ENCODE results near the gene PRSS21.

PRSS21 gene, protein sequence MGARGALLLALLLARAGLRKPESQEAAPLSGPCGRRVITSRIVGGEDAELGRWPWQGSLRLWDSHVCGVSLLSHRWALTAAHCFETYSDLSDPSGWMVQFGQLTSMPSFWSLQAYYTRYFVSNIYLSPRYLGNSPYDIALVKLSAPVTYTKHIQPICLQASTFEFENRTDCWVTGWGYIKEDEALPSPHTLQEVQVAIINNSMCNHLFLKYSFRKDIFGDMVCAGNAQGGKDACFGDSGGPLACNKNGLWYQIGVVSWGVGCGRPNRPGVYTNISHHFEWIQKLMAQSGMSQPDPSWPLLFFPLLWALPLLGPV

DNA sequence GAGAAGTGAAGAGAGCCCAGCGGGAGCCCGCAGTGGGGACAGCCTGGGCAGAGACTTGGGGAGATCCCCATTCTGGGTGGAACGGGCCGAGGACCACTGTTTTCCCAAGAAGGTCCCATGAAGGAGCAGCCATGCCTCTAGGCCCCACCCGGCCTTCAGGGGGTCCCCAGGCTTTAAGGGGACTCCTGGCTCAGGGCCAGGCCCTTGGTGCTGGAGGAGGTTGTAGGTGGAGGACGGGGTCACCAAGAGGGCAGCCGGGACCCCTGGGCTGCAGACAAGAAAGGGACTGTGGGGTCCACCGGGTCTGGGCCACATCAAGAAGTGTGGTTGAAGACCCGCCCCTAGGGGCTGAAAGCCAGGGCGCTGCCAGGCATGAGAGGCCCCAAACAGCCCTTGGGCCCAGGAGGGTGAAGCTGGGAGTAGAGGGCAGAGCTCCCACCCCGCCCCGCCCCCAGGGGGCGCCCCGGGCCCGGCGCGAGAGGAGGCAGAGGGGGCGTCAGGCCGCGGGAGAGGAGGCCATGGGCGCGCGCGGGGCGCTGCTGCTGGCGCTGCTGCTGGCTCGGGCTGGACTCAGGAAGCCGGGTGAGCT lies at the start of gene PRSS21:
TSS of gene PRSS21 (plus strand) at position 487 of the 589 bp plus-strand sequence. CDS start at position 519, 32 bp downstream.
- no peak for DNase-seq (ENCODE audit: low read depth)

DNA sequence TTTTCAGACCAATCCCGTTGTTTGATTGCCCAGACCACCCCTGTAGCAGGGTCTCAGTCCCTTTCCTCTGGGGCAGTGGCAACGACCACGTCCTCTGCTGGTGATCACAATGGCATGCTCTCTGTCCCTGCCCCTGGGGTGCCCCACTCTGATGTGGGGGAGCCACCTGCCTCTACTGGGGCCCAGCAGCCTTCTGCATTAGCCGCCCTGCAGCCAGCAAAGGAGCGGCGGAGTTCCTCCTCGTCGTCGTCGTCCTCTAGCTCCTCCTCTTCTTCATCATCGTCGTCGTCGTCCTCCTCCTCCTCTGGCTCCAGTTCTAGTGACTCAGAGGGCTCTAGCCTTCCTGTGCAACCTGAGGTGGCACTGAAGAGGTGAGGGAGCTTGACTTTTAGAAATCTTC lies 49.1 kb upstream of the PRSS21 start:
- DNase-seq (ENCODE audit: low read depth) = no peak

DNA sequence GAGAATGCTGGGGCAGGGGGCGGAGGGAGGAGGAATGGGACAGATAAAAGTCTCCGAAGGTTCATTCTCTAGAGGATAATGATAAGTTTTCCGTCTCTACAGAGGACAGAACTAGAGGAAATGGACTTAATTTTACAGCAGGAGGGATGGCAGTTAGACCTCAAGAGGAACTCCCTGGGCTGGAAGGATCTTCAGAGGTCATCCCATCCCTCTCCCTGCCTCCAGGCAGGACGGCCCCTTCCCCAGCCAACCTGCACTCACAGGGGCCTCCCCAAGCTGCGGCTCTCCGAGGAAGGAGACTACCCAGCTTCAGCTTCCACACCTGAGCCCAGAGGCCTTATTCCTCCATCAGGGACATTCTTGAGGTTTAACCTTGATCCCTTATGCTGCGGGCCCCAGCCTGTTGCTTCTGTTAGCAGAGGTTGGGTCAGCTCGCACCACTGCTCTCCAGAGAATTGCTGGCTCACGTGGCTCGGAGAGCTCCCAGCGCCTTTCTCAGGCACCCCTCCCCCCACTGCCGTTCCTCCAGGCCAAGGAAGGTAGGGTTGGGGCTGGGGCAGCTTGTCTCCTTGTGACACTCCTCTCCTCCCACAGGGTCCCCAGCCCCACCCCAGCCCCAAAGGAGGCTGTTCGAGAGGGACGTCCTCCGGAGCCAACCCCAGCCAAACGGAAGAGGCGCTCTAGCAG lies 48.5 kb upstream of the PRSS21 start:
- DNase-seq (ENCODE audit: low read depth) = no peak

DNA sequence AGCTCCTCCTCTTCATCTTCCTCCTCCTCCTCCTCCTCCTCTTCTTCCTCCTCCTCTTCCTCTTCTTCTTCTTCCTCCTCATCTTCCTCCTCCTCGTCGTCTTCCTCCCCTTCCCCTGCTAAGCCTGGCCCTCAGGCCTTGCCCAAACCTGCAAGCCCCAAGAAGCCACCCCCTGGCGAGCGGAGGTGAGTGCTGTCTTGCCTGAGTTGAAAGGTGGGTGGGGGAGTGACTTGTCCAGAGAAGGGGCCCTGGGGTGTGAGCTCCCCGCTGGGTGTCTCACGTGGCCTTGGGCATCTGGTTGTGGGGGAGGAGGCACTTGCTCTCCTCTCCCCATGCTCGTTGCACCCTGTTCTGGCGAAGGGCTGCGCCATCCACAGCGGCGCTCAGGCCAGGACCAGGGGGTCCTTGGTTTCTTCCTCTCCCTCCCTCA lies 47.9 kb upstream of the PRSS21 start:
- no peak for DNase-seq (ENCODE audit: low read depth)

DNA sequence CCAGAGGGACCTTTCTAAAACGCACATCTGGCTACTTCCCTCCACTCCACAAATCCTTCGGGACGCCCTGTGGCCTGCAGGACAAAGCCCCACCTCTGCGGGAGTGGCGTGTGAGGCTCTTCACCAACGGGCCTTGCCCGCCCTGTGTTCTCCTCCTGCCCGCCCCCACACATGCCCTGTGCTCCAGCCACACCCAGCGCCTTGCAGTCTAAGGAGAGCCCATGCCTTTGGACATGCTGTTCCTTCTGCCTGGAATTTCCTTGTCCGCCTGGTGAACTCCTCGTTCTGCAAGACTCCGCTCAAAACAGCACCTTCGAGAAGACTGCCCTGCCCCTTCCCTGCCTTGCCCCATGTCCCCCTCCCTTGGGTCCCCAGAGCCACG lies 47.4 kb upstream of the PRSS21 start:
- peak; percentile 23 for DNase-seq (ENCODE audit: low read depth)

DNA sequence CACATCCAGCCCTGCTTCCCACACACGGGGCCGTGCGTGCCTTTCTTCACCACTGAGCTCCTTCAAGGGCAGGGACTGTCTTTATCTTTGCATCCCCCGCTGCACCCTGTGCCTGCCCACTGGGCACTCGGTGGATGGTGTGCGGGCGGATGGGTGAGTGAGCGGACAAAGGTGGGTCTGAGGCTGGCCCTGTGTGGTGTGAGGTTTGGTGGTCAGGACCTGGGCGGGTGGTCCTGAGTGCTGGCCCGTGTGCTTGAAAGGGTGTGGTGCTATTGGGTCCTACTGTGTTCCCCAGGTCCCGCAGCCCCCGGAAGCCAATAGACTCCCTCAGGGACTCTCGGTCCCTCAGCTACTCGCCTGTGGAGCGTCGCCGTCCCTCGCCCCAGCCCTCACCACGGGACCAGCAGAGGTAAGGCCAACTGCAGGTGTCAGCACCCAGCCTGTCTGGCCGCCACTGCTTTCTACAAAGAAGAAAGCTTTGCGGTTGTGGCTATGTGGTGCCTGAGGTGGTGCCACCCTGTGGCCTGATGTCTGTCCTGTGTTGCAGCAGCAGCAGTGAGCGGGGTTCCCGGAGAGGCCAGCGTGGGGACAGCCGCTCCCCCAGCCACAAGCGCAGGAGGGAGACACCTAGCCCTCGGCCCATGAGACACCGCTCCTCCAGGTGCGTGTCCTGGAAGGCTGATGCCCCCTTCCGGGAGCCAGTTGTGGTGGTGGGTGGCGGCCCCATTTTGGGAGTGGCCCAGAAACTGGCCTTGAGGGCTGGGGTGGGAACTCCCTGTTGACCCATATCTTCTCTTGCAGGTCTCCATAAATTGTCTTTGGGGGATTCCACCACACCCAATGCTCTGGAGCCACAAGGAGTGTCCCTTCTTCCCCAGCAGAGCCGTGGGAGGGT lies 46.7 kb upstream of the PRSS21 start:
- DNase-seq (ENCODE audit: low read depth) = no peak

DNA sequence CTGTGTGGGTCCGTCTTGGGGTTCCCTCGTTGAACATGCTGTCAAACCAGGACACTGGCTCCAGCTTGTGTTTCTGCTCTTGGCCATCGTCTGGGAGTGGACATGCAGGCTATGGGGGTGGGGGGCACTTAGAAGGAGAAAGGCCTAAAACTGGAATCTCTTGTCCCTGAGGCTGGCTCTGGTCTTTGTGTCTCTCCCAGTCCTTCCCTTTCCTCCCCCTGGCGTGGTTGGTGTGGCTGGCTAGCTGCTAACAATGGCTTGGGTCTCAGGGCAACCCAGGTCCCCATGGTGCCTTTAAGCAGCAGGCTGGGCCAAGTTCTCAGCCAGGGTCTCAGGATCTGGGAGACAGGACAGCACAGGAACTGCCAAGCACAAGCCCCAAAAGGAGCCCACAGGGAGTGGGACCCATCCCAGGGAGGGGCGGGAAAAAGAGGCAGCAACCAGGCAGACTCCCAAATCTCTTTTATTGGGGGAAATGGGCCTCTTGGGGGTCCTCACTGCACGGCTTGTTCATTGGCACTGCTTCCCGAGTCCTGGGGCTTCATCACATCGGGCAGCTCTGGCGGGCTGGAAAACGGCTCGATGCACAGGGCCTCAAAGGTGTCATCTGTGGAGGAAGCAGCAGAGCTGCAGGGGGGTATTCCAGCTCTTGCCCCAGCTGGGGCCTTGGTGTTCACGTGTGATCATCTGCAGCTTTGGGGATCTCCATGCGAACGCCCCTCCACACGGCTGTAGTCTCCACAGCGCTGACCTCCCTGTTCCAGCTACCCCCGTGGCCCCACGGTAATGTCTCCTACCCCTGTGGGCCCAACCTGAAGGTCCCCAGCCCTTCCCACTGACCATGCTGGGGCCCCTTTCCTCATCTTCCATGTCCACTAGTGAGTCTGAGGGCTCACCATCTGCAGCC lies 45.3 kb upstream of the PRSS21 start:
- no peak for DNase-seq (ENCODE audit: low read depth)

DNA sequence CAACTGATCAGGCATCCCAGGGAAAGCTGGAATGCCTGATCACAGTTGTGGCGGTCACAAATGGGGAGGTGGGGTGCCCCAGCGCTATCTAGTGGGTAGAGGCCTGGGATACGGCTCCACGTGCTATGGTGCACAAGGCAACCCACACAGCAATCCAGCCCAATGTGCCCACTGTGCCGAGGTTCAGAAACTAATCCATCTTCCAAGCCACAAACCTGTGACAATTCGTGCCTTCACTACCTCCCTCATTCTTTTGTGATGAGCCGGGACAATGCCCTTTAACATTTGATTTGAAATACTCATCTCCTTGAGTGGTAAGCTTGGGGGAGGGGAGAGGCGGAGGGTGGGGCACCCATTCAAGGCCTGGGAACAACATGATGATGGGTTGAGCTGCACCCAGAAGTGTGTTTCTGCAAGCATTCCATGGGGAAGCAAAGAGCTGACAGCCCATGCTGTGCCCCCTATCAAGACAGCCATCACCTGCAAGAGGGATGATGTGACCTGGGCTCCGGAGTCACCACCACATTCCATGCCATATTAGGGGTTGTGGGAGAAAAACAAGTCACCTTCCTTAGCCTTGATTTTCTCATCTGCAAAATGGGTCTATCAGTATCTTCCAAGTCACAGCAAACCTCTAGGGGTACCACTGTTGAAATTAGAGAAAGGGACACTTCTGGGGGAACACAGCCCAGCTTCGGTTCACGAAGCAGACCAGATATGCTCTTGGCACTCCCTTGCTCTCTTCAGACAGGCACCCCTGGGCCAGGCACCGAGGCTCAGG lies 43.7 kb upstream of the PRSS21 start:
- peak; percentile 55 for DNase-seq (ENCODE audit: low read depth)

DNA sequence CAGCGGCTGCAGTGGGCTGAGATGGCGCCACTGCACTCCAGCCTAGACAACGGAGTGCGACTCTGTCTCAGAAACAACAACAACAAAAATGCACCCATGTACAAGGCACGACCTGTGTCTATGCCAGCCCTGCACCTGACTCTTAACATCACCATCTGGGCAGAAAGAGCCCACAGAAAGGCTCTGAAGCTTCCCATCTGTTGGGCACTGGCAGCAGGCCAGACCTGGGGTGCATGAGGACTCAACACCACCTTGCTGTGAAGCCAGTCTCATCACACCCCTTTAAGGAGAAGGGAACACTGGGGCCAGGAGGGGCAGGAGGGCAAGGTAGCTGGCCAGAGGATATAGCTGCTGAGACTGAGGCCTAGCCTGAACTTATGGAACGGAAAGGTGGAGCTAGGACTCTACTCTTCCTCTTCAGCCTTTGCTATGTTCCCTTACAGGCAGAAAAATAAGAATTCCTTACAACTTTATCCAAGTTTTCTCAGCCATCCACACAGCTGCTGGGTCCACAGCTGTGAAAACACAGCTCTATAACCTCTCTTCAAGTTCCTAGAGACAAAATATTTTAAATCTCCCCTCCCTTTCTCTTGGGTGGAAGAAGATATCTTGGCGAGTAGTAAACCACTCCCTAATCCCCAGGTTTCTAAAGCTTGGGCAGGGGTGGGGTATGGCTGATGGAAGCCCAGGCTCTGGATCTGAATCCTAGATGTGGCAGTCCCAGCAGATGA lies 42.7 kb upstream of the PRSS21 start:
- DNase-seq (ENCODE audit: low read depth) = no peak

DNA sequence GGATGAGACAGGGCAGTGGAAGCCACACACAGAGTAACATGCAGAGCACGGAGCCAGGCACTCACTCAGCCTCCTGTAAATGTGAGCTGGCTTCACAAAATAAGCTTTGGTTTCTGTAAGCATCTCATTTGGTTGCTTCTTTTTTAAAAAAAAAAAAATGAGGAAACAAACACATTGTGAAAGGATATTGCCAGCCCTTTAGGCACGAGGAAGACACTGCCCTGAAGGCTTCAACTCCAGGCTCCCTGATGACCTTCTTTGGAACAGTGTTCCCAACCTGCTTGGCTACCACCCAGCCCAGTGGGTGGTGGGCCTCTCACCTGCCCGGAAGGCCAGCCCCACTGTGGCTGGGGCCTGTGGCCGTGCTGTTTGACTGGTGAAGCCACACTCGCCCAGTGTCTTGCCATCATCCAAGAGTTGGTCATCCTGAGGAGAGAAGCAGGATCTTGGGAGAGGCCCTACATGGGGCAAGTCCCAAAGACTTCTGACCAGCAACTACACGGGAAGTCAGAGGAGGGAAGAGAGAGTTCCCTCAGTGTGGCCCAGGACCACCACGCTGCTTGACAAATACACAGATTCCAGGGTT lies 41.8 kb upstream of the PRSS21 start:
- DNase-seq (ENCODE audit: low read depth) = no peak

DNA sequence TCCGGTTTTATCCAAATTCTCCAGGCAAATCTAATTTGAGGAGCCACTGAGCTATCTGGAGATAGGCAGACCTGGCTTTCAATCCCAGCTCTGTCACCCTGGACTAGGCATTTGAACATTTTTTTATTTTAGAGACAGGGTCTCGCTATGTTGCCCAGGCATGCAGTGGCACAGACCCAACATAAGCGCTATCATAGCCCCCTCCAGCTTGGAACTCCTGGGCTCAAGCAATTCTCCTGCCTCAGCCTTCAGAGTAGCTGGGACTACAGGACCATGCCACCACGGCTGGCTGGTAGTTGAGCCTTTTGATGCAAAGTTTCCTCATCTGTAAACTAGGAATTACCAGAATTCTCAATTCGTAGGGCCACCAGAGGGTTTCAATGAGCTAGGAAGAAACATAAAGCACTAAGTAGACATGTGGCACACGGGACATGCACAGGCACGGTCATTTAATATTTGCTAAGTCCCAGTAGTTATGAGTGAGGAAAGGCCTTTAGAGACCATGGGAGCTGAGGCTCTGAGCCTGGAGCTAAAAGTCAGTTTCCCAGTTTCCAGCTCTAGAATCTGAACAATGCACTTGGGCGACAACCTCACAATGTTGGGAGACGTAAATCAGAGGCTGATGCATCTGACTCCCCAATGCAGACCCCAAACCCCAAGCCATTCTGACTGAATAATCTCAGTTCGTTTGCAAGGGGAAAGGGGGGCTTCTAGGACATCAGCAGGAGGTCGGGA lies 41.1 kb upstream of the PRSS21 start:
- no peak for DNase-seq (ENCODE audit: low read depth)

DNA sequence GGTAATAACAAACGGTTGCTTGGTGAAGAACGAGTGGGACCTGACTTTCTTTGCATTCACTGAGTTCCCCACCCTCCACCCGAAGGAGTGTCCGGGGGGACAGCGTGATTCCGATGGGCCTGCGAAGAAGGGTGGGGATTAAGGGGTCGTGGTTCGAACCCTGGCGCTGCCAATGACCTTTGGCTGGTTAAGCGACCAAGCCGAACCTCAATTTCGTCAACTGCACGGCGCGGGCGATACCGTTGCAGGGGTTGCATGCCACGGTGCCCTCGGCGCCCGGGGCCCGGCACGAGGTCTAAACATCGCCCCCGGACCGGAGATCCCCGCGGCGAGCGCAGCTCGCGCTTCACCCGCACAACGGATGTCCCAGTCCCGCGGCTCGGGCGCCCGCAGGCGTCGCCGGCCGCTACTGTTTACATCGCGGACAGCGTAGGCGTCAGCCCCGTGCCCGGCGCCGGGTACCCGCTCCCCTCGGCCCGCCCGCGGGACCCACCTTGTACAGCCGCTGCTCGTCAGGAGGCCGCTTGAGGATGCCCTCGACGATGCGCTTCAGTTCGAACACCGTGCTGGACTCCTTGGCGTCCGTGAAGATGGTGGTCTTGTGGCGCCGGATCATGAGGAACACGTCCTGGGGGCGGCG lies 40.4 kb upstream of the PRSS21 start:
- DNase-seq (ENCODE audit: low read depth) = peak; percentile 35

DNA sequence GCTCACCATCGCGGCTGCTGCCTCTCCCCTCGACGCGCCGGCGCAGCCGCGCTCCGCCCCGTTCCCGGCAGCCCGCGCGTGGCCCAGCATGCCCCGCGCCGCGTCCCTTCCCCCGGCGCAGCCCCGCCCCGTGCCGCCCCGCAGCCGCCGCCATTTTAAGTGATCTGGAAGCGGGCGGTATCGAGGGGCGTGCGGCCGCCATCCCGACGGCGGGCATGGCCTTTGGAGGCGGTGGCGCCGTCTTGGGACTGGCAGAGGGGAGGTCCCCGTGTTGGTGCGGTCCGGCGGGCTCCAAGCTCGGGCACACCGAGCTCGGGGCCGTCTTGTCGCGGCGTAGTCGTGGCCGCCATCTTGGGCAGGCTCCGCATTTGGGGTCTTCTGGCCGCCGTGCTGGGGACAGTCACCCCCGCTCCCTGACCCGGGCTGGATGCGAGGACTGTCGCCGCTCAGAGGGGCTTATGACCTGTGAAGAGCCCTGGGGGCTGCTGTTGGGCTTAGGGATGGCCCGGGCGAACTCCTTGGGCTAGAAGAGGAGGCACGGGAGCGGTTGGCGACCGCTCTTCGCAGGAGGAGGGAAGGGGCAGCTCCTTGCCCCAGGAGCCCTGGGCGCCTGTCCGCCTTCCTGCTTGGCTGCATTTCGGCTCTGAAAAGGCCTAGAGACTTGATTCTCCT lies 39.7 kb upstream of the PRSS21 start, which contains the start of gene ELOB:
TSS of gene ELOB (minus strand) at position 50 of the 672 bp plus-strand sequence. CDS start at position 9, 41 bp downstream.
- peak; percentile 84 for DNase-seq (ENCODE audit: low read depth)

DNA sequence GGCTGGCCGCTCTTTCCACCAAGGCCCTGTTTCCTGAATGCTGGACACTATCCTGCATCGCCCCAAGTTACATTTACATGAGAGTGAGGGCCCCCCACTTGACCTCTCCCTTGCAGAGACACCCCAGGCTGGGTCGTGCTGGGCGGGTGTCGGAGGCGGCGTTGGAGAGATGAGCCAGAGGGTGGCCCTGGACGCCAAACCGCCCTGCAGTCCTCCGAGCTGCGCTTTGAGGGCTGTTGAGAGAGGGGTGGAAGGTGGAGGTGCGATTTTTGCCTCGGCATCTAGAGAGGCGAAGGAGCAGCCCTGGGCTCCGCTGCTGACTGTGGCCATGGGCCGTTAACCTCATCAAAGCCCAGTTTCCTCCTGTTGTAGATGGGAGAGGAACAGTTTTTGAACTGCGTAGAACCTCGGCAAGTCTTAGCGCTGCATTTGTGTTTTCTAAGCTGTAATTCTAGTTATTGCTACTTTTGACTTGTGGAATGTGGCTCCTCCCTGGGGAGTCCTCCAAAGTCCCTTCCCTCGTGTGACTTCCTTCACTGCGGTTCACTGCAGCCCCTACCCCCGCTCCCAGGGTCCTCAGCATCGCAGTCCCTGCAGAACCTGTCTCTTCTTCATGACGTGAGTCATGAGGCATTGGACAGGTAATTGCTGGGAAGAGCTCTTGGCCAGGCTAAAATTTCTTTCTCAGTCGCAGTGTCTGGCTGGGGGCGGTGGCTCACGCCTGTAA lies 39.0 kb upstream of the PRSS21 start:
- peak; percentile 23 for DNase-seq (ENCODE audit: low read depth)

DNA sequence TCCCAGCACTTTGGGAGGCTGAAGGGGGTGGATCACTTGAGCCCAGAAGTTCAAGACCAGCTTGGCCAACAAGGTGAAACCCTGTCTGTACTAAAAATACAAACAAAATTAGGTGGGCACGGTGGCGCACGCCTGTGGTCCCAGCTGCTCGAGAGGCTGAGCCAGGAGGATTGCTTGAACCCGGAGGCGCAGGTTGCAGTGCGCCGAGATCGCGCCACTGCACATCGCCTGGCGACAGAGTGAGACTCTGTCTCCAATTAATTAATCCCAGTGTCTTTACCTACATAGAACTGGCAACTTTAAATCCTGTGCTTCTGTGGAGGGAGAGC lies 38.4 kb upstream of the PRSS21 start:
- no peak for DNase-seq (ENCODE audit: low read depth)

DNA sequence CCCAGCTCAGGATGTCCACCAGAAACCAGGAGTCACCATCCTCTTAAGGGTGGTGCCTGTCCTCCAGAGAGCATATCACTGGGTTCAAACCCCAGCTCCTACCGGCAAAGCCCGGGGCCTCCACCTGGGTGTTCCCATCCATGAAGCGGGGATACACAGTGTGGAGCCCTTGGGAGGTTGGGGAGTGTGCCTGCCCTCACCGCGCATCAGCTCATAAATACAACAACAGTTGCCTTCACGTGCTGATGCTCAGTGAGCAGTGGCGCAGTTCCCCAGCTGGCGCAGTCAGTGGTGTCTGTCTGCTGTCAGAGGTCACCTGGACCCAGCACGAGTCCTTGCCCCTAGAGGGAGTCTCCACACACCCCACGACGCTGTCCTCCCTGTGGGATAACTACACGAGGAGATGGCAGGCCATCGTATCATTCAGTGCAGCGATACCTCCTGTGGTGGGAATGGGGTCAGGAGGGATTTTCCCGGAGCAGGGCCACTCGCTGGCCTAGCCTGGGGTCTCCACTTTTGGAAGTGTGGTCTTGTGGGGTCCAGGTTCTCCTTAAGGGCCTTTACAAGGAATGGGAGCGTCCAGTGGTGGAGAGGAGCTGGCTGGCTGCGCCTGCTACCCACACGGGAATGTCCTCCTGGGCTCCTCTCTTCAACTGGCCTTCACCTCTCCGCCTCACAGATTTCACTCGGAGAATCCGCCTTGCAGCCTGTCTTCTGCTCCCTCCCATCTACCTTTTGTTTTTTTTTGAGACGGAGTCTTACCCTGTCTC lies 37.7 kb upstream of the PRSS21 start:
- no peak for DNase-seq (ENCODE audit: low read depth)

Data from EH (cell line).